Motor neuron (in vitro differentiated cells): ENCODE results near the gene ILF2. TPM values are rescaled to one million over a fixed set of nuclear protein-coding genes. Genes with fewer than 3 reads are reported as not detected.

Experiments
- ATAC-seq, 8 experiments: fragments of 200-7000 bp; cut with Tn5 transposase; replicated peaks in 6 of 8; 2 replicates each; pipeline ENCODE4 v1.8.0; 2021; ENCODE audit warnings: mild to moderate bottlenecking in 8 of 8, moderate library complexity in 8 of 8
- H3K27ac ChIP-seq, 2 donors: fragments of 250-450 bp; sonication (Bioruptor Pico); 2 replicates each; pipeline ENCODE4 v1.9.0; 2021; ENCODE audit warnings: antibody characterized with exemption in 2 of 2, mild to moderate bottlenecking in 2 of 2, moderate library complexity in 1 of 2
- H3K4me1 ChIP-seq, 2 donors: fragments of 250-450 bp; sonication (Bioruptor Pico); replicated peaks in 1 of 2; 2 replicates each; pipeline ENCODE4 v1.6.1; 2021; ENCODE audit warnings: antibody characterized with exemption in 2 of 2, mild to moderate bottlenecking in 2 of 2, moderate library complexity in 1 of 2
- H3K4me3 ChIP-seq, 5 donors: fragments of 250-450 bp; sonication (Bioruptor Pico); 2 replicates each; pipeline ENCODE4 v1.9.0; 2021; ENCODE audit warnings: antibody characterized with exemption in 5 of 5, mild to moderate bottlenecking in 5 of 5, moderate library complexity in 4 of 5
- WGBS, 10 experiments: fragments of 450-650 bp; shearing (Covaris generic); methylation state at CpG; one replicate each; pipeline ENCODE4 v1.0.0; 2022; 5-methylcytosine and 5-hydroxymethylcytosine counted together
- in situ Hi-C, 9 experiments: fragments of 400-800 bp; cut with MboI; loops; one replicate each; pipeline ENCODE4 v1.15.0; 2021; ENCODE audit warnings: low sequenced_read_pairs in 9 of 9, low pct_unique_long_range_greater_than_20kb in 2 of 9; ENCODE audit not compliant: unreplicated experiment in 9 of 9
- total RNA-seq, 8 experiments: library from RNA; unstranded; fragments of 300-600 nt; gene quantifications; 2 replicates each; pipeline versions ENCODE4 v1.2.3 to v1.2.4, GENCODE V29; 2022

Gene ILF2
- total RNA-seq, 8 experiments from 2014 or later, result 116 to 542 (median 228) TPM

GRCh38 chr1:153659175-153659534, 11.6 kb downstream of the ILF2 start:
- peaks cover 8 to 17% of the 10 kb centered on the region in 2 donors for H3K4me1 ChIP-seq
- in situ Hi-C loops, result loop anchor here in 2 of 9 experiments (25.0 kb wide), 2 partner anchors 303 to 328 kb away; partner anchors contain the start of genes CREB3L4 (in 1 of the 2), CRTC2 (in 1 of the 2), JTB (in 1 of the 2) and RAB13 (in 1 of the 2)
- WGBS, 10 experiments, result 0 to 87% (median 24%) methylated on average over 1 to 7 of the region's 8 CpGs; no CpG with 5 or more reads in 1 of the 10 experiments
- H3K27ac ChIP-seq, result peak overlapping the region in 1 of 2 donors; percentile 89
- H3K4me3 ChIP-seq, result peak overlapping the region; percentile 85 to 91 (median 86)
- no peak for ATAC-seq

GRCh38 chr1:153658400-153659174, 12.2 kb downstream of the ILF2 start, which contains the start of gene SNAPIN:
Gene SNAPIN, plus strand, starts transcription at chr1:153658703. Its CDS starts 41 bp downstream, at chr1:153658744.
- in situ Hi-C loops, result loop anchor here in 2 of 9 experiments (25.0 kb wide), 2 partner anchors 304 to 329 kb away; partner anchors contain the start of genes CREB3L4 (in 1 of the 2), CRTC2 (in 1 of the 2), JTB (in 1 of the 2) and RAB13 (in 1 of the 2)
- Histone ChIP-seq H3K27ac (peak within 1 kb of the TSS; percentile 78 to 89), H3K4me3 (peak within 1 kb of the TSS; percentile 85 to 91 (median 86)), H3K4me1 (peaks cover 8 to 17% of the 10 kb centered on the region in 2 donors)
- WGBS, 10 experiments, result 0 to 23% (median 13%) methylated on average over 3 to 30 of the region's 53 CpGs; no CpG with 5 or more reads in 1 of the 10 experiments
- peak; percentile 88 to 98 (median 96) for ATAC-seq

GRCh38 chr1:153655333-153655732, 15.5 kb downstream of the ILF2 start:
- Histone ChIP-seq H3K4me3 (no peak overlapping the region), H3K4me1 (peaks cover 8 to 9% of the 10 kb centered on the region in 2 donors), H3K27ac (no peak overlapping the region)
- in situ Hi-C loops, result loop anchor here in 2 of 9 experiments (25.0 kb wide), 2 partner anchors 307 to 332 kb away; partner anchors contain the start of genes CREB3L4 (in 1 of the 2), CRTC2 (in 1 of the 2), JTB (in 1 of the 2) and RAB13 (in 1 of the 2)
- WGBS, 10 experiments, result 75 to 100% (median 83%) methylated on average over 1 to 3 of the region's 3 CpGs; no CpG with 5 or more reads in 1 of the 10 experiments
- no peak for ATAC-seq

DNA sequence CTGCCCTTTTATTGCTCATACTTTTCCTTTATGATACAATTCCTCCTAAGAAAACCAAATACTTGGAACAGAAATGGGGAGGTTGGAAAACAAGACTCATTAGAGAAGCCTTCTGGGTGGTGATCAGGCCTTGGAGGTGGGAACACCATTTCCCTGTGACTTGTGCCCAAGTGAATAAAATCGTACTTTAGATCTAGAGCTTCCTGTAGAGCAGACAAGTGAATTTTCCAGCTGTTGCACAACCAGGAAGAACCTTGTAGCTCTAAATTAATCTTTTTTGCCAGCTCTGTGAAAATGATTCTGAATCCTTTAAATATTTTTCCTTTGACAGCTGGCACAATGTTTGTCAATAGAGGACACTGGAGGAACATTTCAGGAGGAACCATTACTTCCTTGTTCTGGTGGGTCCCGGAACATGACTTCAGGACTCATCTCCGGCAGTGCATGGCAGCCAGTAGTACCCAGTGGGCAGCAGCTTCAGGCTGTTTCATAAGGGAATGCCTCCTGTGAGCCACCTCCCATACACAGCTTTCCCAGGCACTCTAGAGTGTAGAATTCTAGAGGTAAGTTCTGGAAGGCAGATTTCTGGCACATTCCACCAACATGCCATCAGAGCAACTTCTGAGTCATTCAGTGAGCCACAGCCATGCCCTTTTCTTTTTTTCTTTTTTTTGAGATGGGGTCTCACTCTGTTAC, 17.8 kb downstream of the ILF2 start:
- ATAC-seq, result no peak
- Histone ChIP-seq H3K4me3 (no peak overlapping the region), H3K27ac (no peak overlapping the region), H3K4me1 (no peaks in the 10 kb centered on the region)
- in situ Hi-C loops, result loop anchor here in 2 of 9 experiments (25.0 kb wide), 2 partner anchors 309 to 334 kb away; partner anchors contain the start of genes CREB3L4 (in 1 of the 2), CRTC2 (in 1 of the 2), JTB (in 1 of the 2) and RAB13 (in 1 of the 2)
- WGBS, 10 experiments, result 0 to 100% (median 82%) methylated on average over 1 to 3 of the region's 3 CpGs; no CpG with 5 or more reads in 1 of the 10 experiments

DNA sequence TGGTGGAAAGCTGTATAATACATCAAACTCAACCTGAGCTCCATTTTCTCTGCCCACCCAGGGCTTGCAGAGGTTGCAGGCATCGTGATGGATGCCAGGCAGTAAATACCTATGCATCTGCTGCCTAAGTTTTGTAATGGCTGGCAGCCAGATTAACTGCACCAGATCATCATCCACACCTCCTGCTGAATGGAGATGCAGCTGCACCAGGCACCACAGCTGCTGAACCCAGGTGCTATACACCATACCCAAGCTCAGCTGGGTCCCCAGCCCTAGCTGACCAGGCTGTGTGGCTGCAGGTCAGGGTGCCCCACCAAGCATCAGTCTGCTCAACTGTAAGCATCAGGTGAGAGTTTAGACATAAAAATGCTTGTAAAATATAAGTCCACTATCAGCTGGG, 19.0 kb downstream of the ILF2 start:
- in situ Hi-C loops, result loop anchor here in 2 of 9 experiments (25.0 kb wide), 2 partner anchors 311 to 336 kb away; partner anchors contain the start of genes CREB3L4 (in 1 of the 2), CRTC2 (in 1 of the 2), JTB (in 1 of the 2) and RAB13 (in 1 of the 2)
- ATAC-seq, result no peak
- 0 to 100% methylated on average over 1 of the region's 1 CpG; no CpG with 5 or more reads in 8 of the 10 experiments for WGBS, 10 experiments
- Histone ChIP-seq H3K4me3 (no peak overlapping the region), H3K4me1 (no peaks in the 10 kb centered on the region), H3K27ac (no peak overlapping the region)

DNA sequence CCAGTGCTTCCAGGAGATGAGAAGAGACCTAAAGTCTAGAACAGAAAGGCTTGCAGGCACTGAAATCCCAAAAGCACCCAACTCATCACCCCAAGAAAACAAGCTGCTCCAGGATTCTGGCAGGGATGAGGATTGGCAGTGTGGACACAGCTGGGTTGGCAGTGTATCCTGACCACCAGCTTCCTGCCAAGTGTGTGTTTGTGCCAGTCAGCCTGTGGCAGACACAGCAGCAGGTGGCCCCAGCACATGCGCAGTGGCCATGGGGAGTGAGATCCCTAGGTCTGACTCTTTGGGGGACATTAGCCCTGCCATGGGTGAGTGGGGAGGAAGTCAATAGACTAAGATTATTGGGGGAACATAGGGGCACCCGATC, 20.9 kb downstream of the ILF2 start:
- in situ Hi-C loops, result loop anchor here in 4 of 9 experiments (25.0 kb wide), 3 partner anchors 138 to 337 kb away; partner anchors contain the start of genes CREB3L4 (in 1 of the 4), CRTC2 (in 1 of the 4), JTB (in 1 of the 4) and RAB13 (in 1 of the 4)
- peak in 2 of 8 experiments; percentile 38 to 40 for ATAC-seq
- H3K27ac ChIP-seq, result no peak overlapping the region
- H3K4me1 ChIP-seq, result no peaks in the 10 kb centered on the region
- H3K4me3 ChIP-seq, result no peak overlapping the region
- WGBS, 10 experiments, result 60 to 96% (median 91%) methylated on average over 1 to 2 of the region's 2 CpGs; no CpG with 5 or more reads in 6 of the 10 experiments

- in situ Hi-C loops, result loop anchor here in 3 of 9 experiments (25.0 kb wide), 1 partner anchor 137 kb away; no protein-coding TSS in a partner anchor
- Histone ChIP-seq H3K4me3 (no peak overlapping the region), H3K4me1 (no peaks in the 10 kb centered on the region), H3K27ac (no peak overlapping the region)
- ATAC-seq, result peak in 4 of 8 experiments; percentile 8 to 45 (median 20)
- WGBS, 10 experiments, result 14 to 86% (median 61%) methylated on average over 1 to 3 of the region's 3 CpGs; no CpG with 5 or more reads in 6 of the 10 experiments
Measured at GRCh38 chr1:153649137-153649862, 21.5 kb downstream of the ILF2 start.

DNA sequence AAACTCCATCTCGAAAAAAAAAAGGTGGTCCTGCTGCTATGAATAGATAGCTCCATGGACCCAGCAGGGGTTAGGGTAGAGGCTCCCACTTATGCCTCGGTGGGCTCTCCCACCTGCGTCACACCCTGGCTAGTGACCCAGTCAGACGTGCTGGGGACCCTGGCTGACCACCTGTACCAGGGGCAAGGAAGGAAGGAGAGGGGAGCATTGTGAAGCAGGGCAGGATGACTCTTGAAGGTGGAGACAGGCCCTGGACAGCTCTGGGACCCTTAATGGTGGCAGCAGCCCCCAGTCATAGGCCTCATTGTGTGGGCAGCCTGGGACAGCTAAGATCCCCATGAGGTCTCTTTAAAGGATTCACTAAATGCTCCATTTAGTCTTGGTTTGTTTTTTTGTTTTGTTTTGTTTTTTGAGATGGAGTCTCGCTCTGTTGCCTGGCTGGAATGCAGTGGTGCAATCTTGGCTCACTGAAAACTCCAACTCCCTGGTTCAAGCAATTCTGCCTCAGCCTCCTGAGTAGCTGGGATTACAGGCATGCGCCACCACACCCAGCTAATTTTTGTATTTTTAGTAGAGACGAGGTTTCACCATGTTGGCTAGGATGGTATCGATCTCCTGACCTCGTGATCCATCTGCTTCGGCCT, 22.7 kb downstream of the ILF2 start:
- no peak overlapping the region for H3K27ac ChIP-seq
- in situ Hi-C loops, result loop anchor here in 3 of 9 experiments (25.0 kb wide), 1 partner anchor 136 kb away; no protein-coding TSS in a partner anchor
- peak in 4 of 8 experiments; percentile 5 to 23 (median 18) for ATAC-seq

GRCh38 chr1:153647346-153647714, 23.5 kb downstream of the ILF2 start:
- WGBS, 10 experiments, result 14 to 100% (median 73%) methylated on average over 1 to 2 of the region's 2 CpGs; no CpG with 5 or more reads in 5 of the 10 experiments
- Histone ChIP-seq H3K4me1 (no peaks in the 10 kb centered on the region), H3K4me3 (no peak overlapping the region), H3K27ac (no peak overlapping the region)
- in situ Hi-C loops, result loop anchor here in 3 of 9 experiments (25.0 kb wide), 1 partner anchor 135 kb away; no protein-coding TSS in a partner anchor
- ATAC-seq, result peak in 6 of 8 experiments; percentile 10 to 34 (median 18)

More for the DNA sequence above, 22.7 kb downstream of the ILF2 start:
- Histone ChIP-seq H3K4me1 (no peaks in the 10 kb centered on the region), H3K4me3 (no peak overlapping the region)
- 47 to 100% (median 86%) methylated on average over 1 to 10 of the region's 10 CpGs; no CpG with 5 or more reads in 2 of the 10 experiments for WGBS, 10 experiments

- Histone ChIP-seq H3K4me3 (no peak overlapping the region), H3K27ac (no peak overlapping the region), H3K4me1 (no peaks in the 10 kb centered on the region)
- peak in 3 of 8 experiments; percentile 2 to 18 (median 9) for ATAC-seq
- in situ Hi-C loops, result loop anchor here in 3 of 9 experiments (25.0 kb wide), 1 partner anchor 135 kb away; no protein-coding TSS in a partner anchor
- 83 to 100% (median 92%) methylated on average over 2 to 5 of the region's 5 CpGs; no CpG with 5 or more reads in 2 of the 10 experiments for WGBS, 10 experiments
Measured at GRCh38 chr1:153646672-153647345, 24.0 kb downstream of the ILF2 start.

- no peak for ATAC-seq
- Histone ChIP-seq H3K4me1 (no peaks in the 10 kb centered on the region), H3K27ac (no peak overlapping the region), H3K4me3 (no peak overlapping the region)
- in situ Hi-C loops, result loop anchor here in 3 of 9 experiments (25.0 kb wide), 1 partner anchor 132 kb away; no protein-coding TSS in a partner anchor
Measured at GRCh38 chr1:153643816-153644215, 27.0 kb downstream of the ILF2 start.
